HG03442 (cell line): Measurements from ENCODE around the gene JAGN1.
"Not testable (repeated sequence)": the region's sequence is repeated elsewhere in the genome, so short reads cannot be mapped to it uniquely, and the experiment has no call there.

Source experiments
- ATAC-seq: cut with Tn5 transposase; IDR thresholded peaks from one replicate; pipeline ENCODE4 v1.9.1; 2021; ENCODE audit warnings: mild to moderate bottlenecking, moderate library complexity; ENCODE audit not compliant: unreplicated experiment

The JAGN1 gene

GRCh38 chr3:9897408-9898372, 7.3 kb downstream of the JAGN1 start:
- no peak for ATAC-seq

- ATAC-seq = no peak
These were observed 8.2 kb downstream of the JAGN1 start for GRCh38 chr3:9898467-9899241.

- ATAC-seq = no peak
These were observed 8.9 kb downstream of the JAGN1 start for GRCh38 chr3:9899289-9899791.

GRCh38 chr3:9900965-9901415, 10.6 kb downstream of the JAGN1 start:
- ATAC-seq = not testable (repeated sequence)

- no peak for ATAC-seq
These were observed 11.6 kb downstream of the JAGN1 start for GRCh38 chr3:9901967-9902366.

- no peak for ATAC-seq
These were observed 12.2 kb downstream of the JAGN1 start, which contains the start of gene IL17RE for GRCh38 chr3:9902372-9903237. TSS of gene IL17RE (plus strand) at chr3:9902848. CDS start at chr3:9902933, 85 bp downstream.

GRCh38 chr3:9903238-9903624, 12.8 kb downstream of the JAGN1 start:
- ATAC-seq = no peak

- no peak for ATAC-seq
These were observed 13.5 kb downstream of the JAGN1 start for GRCh38 chr3:9903904-9904303.

- no peak for ATAC-seq
These were observed 16.1 kb downstream of the JAGN1 start for GRCh38 chr3:9906480-9906879.

GRCh38 chr3:9908286-9908685, 17.9 kb downstream of the JAGN1 start:
- no peak for ATAC-seq

GRCh38 chr3:9909221-9910013, 19.0 kb downstream of the JAGN1 start:
- no peak for ATAC-seq

GRCh38 chr3:9911863-9912262, 21.5 kb downstream of the JAGN1 start:
- ATAC-seq = no peak

GRCh38 chr3:9912294-9912935, 22.0 kb downstream of the JAGN1 start:
- ATAC-seq = no peak

GRCh38 chr3:9913601-9914000, 23.2 kb downstream of the JAGN1 start:
- no peak for ATAC-seq

GRCh38 chr3:9914011-9914410, 23.6 kb downstream of the JAGN1 start:
- ATAC-seq = no peak

- no peak for ATAC-seq
These were observed 24.3 kb downstream of the JAGN1 start for GRCh38 chr3:9914559-9915253.

- peak; percentile 36 for ATAC-seq
These were observed 25.1 kb downstream of the JAGN1 start for GRCh38 chr3:9915254-9916141.

- ATAC-seq = no peak
These were observed 25.9 kb downstream of the JAGN1 start for GRCh38 chr3:9916346-9916733.
